Measurements from ENCODE around the gene TBC1D22A. TPM values are rescaled to one million over a fixed set of nuclear protein-coding genes. Genes with fewer than 3 reads are reported as not detected.

The TBC1D22A gene
- polyA plus RNA-seq, 1 donor from 2014 or later, result 9.3 TPM

- Histone ChIP-seq H3F3A (ENCODE audit: insufficient read depth, low read length, poor library complexity, severe bottlenecking) (no peaks in the 10 kb centered on the region), H3K9me3 (ENCODE audit: low read length) (no peaks in the 10 kb centered on the region), H2AFZ (ENCODE audit: low read depth, low read length) (no peak overlapping the region), H3K9ac (ENCODE audit: low read length) (no peak overlapping the region), H4K20me1 (ENCODE audit: insufficient read depth) (no peaks in the 10 kb centered on the region), H3K4me3 (ENCODE audit: low read length) (no peak overlapping the region), H3K27me3 (ENCODE audit: insufficient read depth, low read depth, low read length) (no peaks in the 10 kb centered on the region), H3K4me2 (ENCODE audit: low read length) (no peak overlapping the region), H3K79me2 (replicated peaks; ENCODE audit: insufficient read depth, low read length) (no peaks in the 10 kb centered on the region), H3K27ac (ENCODE audit: low read length) (no peak overlapping the region), H3K9me2 (ENCODE audit: insufficient read depth, low read length) (no peaks in the 10 kb centered on the region), H3K36me3 (ENCODE audit: insufficient read depth, low read length) (no peaks in the 10 kb centered on the region)
- no peak for TF ChIP-seq EZH2 (IDR thresholded peaks at IDR 0.05; ENCODE audit: borderline replicate concordance, insufficient read depth, low read length, poor library complexity, severe bottlenecking)
- TF ChIP-seq RAD21 (conservative IDR thresholded peaks at IDR 0.05), result no peak
- no peak for TF ChIP-seq CTCF (IDR thresholded peaks at IDR 0.05; ENCODE audit: poor library complexity, severe bottlenecking)
- TF ChIP-seq TAF1 (IDR thresholded peaks at IDR 0.05; ENCODE audit: low read depth), result no peak
- TF ChIP-seq POLR2AphosphoS5 (IDR thresholded peaks at IDR 0.05), result no peak
- TF ChIP-seq MXI1 (conservative IDR thresholded peaks at IDR 0.05; ENCODE audit: poor library complexity, severe bottlenecking), result no peak
- TF ChIP-seq SMC3 (conservative IDR thresholded peaks at IDR 0.05; ENCODE audit: poor library complexity), result no peak
- TF ChIP-seq EP300 (conservative IDR thresholded peaks at IDR 0.05; ENCODE audit: poor library complexity, severe bottlenecking), result no peak
These were observed 298.8 kb downstream of the TBC1D22A start for GRCh38 chr22:47061226-47061625.

GRCh38 chr22:47062126-47062525 lies 299.7 kb downstream of the TBC1D22A start:
- no peaks in the 10 kb centered on the region for H3K9me2 ChIP-seq (ENCODE audit: insufficient read depth, low read length)
- no peaks in the 10 kb centered on the region for H4K20me1 ChIP-seq (ENCODE audit: insufficient read depth)
- H3K36me3 ChIP-seq (ENCODE audit: insufficient read depth, low read length), result no peaks in the 10 kb centered on the region
- no peak overlapping the region for H2AFZ ChIP-seq (ENCODE audit: low read depth, low read length)
- no peak overlapping the region for H3K4me2 ChIP-seq (ENCODE audit: low read length)
- no peaks in the 10 kb centered on the region for H3K27me3 ChIP-seq (ENCODE audit: insufficient read depth, low read depth, low read length)
- H3K79me2 ChIP-seq (replicated peaks; ENCODE audit: insufficient read depth, low read length), result no peaks in the 10 kb centered on the region
- no peak for TF ChIP-seq POLR2AphosphoS5 (IDR thresholded peaks at IDR 0.05)
- H3F3A ChIP-seq (ENCODE audit: insufficient read depth, low read length, poor library complexity, severe bottlenecking), result no peaks in the 10 kb centered on the region
- no peak overlapping the region for H3K4me3 ChIP-seq (ENCODE audit: low read length)
- H3K9ac ChIP-seq (ENCODE audit: low read length), result no peak overlapping the region
- H3K27ac ChIP-seq (ENCODE audit: low read length), result no peak overlapping the region
- H3K9me3 ChIP-seq (ENCODE audit: low read length), result no peaks in the 10 kb centered on the region

GRCh38 chr22:47063071-47063509 lies 300.6 kb downstream of the TBC1D22A start:
- H3K4me2 ChIP-seq (ENCODE audit: low read length), result no peak overlapping the region
- H3K36me3 ChIP-seq (ENCODE audit: insufficient read depth, low read length), result no peaks in the 10 kb centered on the region
- no peaks in the 10 kb centered on the region for H4K20me1 ChIP-seq (ENCODE audit: insufficient read depth)
- no peak overlapping the region for H3K4me3 ChIP-seq (ENCODE audit: low read length)
- H3K9me3 ChIP-seq (ENCODE audit: low read length), result no peaks in the 10 kb centered on the region
- no peaks in the 10 kb centered on the region for H3K9me2 ChIP-seq (ENCODE audit: insufficient read depth, low read length)
- no peak overlapping the region for H2AFZ ChIP-seq (ENCODE audit: low read depth, low read length)
- H3K9ac ChIP-seq (ENCODE audit: low read length), result no peak overlapping the region
- H3K27me3 ChIP-seq (ENCODE audit: insufficient read depth, low read depth, low read length), result no peaks in the 10 kb centered on the region
- TF ChIP-seq MXI1 (conservative IDR thresholded peaks at IDR 0.05; ENCODE audit: poor library complexity, severe bottlenecking) (no peak), EP300 (conservative IDR thresholded peaks at IDR 0.05; ENCODE audit: poor library complexity, severe bottlenecking) (no peak), RAD21 (conservative IDR thresholded peaks at IDR 0.05) (no peak)
- H3F3A ChIP-seq (ENCODE audit: insufficient read depth, low read length, poor library complexity, severe bottlenecking), result no peaks in the 10 kb centered on the region
- no peaks in the 10 kb centered on the region for H3K79me2 ChIP-seq (replicated peaks; ENCODE audit: insufficient read depth, low read length)
- H3K27ac ChIP-seq (ENCODE audit: low read length), result no peak overlapping the region

- no peak overlapping the region for H3K4me2 ChIP-seq (ENCODE audit: low read length)
- no peaks in the 10 kb centered on the region for H3F3A ChIP-seq (ENCODE audit: insufficient read depth, low read length, poor library complexity, severe bottlenecking)
- H3K27ac ChIP-seq (ENCODE audit: low read length), result no peak overlapping the region
- H4K20me1 ChIP-seq (ENCODE audit: insufficient read depth), result no peaks in the 10 kb centered on the region
- H3K9me3 ChIP-seq (ENCODE audit: low read length), result no peaks in the 10 kb centered on the region
- no peaks in the 10 kb centered on the region for H3K9me2 ChIP-seq (ENCODE audit: insufficient read depth, low read length)
- H2AFZ ChIP-seq (ENCODE audit: low read depth, low read length), result no peak overlapping the region
- TF ChIP-seq SMC3 (conservative IDR thresholded peaks at IDR 0.05; ENCODE audit: poor library complexity) (no peak), CTCF (IDR thresholded peaks at IDR 0.05; ENCODE audit: poor library complexity, severe bottlenecking) (no peak), EZH2 (IDR thresholded peaks at IDR 0.05; ENCODE audit: borderline replicate concordance, insufficient read depth, low read length, poor library complexity, severe bottlenecking) (no peak), RAD21 (conservative IDR thresholded peaks at IDR 0.05) (no peak), POLR2AphosphoS5 (IDR thresholded peaks at IDR 0.05) (no peak), MXI1 (conservative IDR thresholded peaks at IDR 0.05; ENCODE audit: poor library complexity, severe bottlenecking) (no peak), TAF1 (IDR thresholded peaks at IDR 0.05; ENCODE audit: low read depth) (no peak)
- H3K36me3 ChIP-seq (ENCODE audit: insufficient read depth, low read length), result no peaks in the 10 kb centered on the region
- no peak overlapping the region for H3K4me3 ChIP-seq (ENCODE audit: low read length)
- H3K9ac ChIP-seq (ENCODE audit: low read length), result no peak overlapping the region
- H3K27me3 ChIP-seq (ENCODE audit: insufficient read depth, low read depth, low read length), result no peaks in the 10 kb centered on the region
- no peaks in the 10 kb centered on the region for H3K79me2 ChIP-seq (replicated peaks; ENCODE audit: insufficient read depth, low read length)
These were observed 301.2 kb downstream of the TBC1D22A start for GRCh38 chr22:47063606-47064005.
